ENCODE results near the gene CRISP2. TPM values are rescaled to one million over a fixed set of nuclear protein-coding genes. Genes with fewer than 3 reads are reported as not detected.

CRISP2 gene, protein sequence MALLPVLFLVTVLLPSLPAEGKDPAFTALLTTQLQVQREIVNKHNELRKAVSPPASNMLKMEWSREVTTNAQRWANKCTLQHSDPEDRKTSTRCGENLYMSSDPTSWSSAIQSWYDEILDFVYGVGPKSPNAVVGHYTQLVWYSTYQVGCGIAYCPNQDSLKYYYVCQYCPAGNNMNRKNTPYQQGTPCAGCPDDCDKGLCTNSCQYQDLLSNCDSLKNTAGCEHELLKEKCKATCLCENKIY
- total RNA-seq, result not detected

DNA sequence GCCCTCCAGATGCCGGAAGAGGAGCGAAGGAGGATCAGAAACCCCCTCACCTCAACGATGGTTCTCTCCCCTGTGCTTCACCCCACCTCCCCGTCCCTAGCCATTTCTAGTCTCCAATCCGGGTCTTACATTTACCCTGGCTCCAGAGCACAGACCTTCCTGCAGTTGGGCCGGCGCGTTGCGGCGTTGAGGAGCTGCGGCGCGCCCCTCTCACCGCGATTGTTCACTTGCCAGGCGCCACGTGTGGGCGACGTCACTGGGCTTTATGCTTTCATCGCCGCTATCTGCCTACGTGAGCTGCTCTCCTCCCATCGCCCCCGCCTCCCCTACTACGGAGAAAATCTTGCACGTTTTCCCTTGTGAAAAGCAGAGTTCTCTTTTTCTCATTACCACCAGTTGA, at the start of gene CRISP2:
Gene CRISP2, minus strand, starts transcription at position 198 of the 400 bp plus-strand sequence. CDS start 4,347 bp downstream, outside the sequence.
- peak within 1 kb of the TSS in 2 of 4 donors; percentile 4 to 22 for H3K4me3 ChIP-seq
- no peak for DNase-seq (ENCODE audit: extremely low spot score)
- intact Hi-C loops (cut with DNase I), result no loop called here
- 64% methylated on average over 25 of the region's 26 CpGs for WGBS
- H3K9me3 ChIP-seq, result peaks cover 0 to 2% (median 0%) of the 10 kb centered on the region in 4 donors
- TF ChIP-seq POLR2A (IDR thresholded peaks at IDR 0.05; ENCODE audit: low read depth) (no peak), POLR2AphosphoS5 (IDR thresholded peaks at IDR 0.05) (no peak), EP300 (IDR thresholded peaks at IDR 0.05) (no peak)
- TF ChIP-seq, protein P1, sequence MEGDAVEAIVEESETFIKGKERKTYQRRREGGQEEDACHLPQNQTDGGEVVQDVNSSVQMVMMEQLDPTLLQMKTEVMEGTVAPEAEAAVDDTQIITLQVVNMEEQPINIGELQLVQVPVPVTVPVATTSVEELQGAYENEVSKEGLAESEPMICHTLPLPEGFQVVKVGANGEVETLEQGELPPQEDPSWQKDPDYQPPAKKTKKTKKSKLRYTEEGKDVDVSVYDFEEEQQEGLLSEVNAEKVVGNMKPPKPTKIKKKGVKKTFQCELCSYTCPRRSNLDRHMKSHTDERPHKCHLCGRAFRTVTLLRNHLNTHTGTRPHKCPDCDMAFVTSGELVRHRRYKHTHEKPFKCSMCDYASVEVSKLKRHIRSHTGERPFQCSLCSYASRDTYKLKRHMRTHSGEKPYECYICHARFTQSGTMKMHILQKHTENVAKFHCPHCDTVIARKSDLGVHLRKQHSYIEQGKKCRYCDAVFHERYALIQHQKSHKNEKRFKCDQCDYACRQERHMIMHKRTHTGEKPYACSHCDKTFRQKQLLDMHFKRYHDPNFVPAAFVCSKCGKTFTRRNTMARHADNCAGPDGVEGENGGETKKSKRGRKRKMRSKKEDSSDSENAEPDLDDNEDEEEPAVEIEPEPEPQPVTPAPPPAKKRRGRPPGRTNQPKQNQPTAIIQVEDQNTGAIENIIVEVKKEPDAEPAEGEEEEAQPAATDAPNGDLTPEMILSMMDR (IDR thresholded peaks at IDR 0.05), result no peak
- no peaks in the 10 kb centered on the region for H3K4me1 ChIP-seq
- peaks cover 0 to 9% (median 0%) of the 10 kb centered on the region in 4 donors for H3K27me3 ChIP-seq
- H3K27ac ChIP-seq (replicated peaks in 1 of 4), result no peak within 1 kb of the TSS
- H3K36me3 ChIP-seq, result no peaks in the 10 kb centered on the region

DNA sequence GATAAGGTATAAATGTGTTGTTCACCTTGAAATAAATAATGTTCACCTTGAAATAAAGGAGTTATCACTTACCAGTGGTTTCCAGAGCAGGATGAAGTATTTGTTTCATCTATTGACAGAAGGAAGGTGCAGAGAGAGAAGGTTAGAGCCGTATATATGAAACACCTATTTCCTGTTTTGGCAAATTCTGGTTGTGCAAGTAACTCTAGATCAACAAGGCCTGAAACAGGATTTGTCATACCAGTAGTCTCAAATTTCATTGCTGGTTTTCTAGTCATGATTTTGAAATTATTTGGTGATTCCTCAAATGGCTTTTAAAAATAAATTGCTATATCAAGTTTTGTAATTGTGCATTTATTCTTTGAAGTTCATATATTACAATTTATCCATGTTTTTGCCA, 30.9 kb upstream of the CRISP2 start, which contains the start of gene CRISP3:
Gene CRISP3, minus strand, starts transcription at position 130 of the 400 bp plus-strand sequence. Its CDS starts 21 bp downstream, at position 109.
- no peaks in the 10 kb centered on the region for H3K4me1 ChIP-seq
- H3K27ac ChIP-seq (replicated peaks in 1 of 4), result no peak within 1 kb of the TSS
- H3K4me3 ChIP-seq, result no peak within 1 kb of the TSS
- no peaks in the 10 kb centered on the region for H3K36me3 ChIP-seq
- no peak for DNase-seq (ENCODE audit: extremely low spot score)
- no peaks in the 10 kb centered on the region for H3K27me3 ChIP-seq
- intact Hi-C loops (cut with DNase I), result no loop called here
- WGBS, result 42% methylated on average over 1 of the region's 1 CpG
- H3K9me3 ChIP-seq, result no peaks in the 10 kb centered on the region
- TF ChIP-seq EP300 (IDR thresholded peaks at IDR 0.05), result no peak
- no peak for TF ChIP-seq POLR2A (IDR thresholded peaks at IDR 0.05; ENCODE audit: low read depth)
- TF ChIP-seq POLR2AphosphoS5 (IDR thresholded peaks at IDR 0.05), result no peak
- TF ChIP-seq, protein P1 (IDR thresholded peaks at IDR 0.05), result no peak

DNA sequence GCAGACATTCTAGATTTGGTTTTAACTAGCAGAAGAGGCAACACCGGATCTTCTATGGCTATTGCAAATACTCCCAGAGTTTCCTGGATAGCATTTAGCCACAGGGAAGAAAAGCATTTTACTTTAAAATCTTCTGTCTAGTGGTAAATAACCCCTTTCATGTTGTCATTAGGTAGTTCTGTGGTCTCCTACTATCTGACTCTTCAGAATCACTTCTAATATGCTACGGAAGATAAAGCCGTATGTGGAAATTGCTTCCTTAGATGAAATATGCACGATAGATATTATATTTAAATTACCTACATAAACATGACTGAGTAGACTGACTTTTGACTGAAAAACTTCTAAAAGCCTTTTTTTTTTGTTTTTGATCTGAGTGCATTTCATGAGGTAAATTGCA, 30.1 kb upstream of the CRISP2 start:
- TF ChIP-seq POLR2AphosphoS5 (IDR thresholded peaks at IDR 0.05) (no peak), EP300 (IDR thresholded peaks at IDR 0.05) (no peak), POLR2A (IDR thresholded peaks at IDR 0.05; ENCODE audit: low read depth) (no peak)
- TF ChIP-seq, protein P1 (IDR thresholded peaks at IDR 0.05), result no peak
- no peaks in the 10 kb centered on the region for H3K4me1 ChIP-seq
- no peaks in the 10 kb centered on the region for H3K27me3 ChIP-seq
- no peaks in the 10 kb centered on the region for H3K9me3 ChIP-seq
- no peak for DNase-seq (ENCODE audit: extremely low spot score)
- 86% methylated on average over 4 of the region's 4 CpGs for WGBS
- H3K27ac ChIP-seq (replicated peaks in 1 of 4), result no peak overlapping the region
- no peaks in the 10 kb centered on the region for H3K36me3 ChIP-seq
- intact Hi-C loops (cut with DNase I), result no loop called here
- no peak overlapping the region for H3K4me3 ChIP-seq

DNA sequence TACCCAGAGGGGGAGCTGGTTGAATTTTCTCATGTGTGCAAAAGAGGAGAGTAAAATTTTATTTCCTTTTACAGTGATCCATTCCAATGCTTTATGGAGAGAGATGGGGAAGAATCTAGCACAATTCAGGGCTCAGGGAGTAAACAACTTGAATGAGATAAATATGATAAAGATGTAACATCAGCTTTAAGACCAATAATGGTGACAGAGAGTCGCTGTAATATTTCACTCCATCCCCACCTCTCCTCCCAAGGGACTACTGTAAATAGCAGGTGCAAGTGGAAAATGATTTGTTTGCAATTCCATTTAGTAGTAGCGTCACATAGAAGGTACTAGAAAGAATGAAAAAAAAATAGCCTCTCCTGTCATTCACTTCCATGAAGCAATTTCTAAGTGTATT, 26.1 kb upstream of the CRISP2 start:
- intact Hi-C loops (cut with DNase I), result no loop called here
- no peak for TF ChIP-seq POLR2A (IDR thresholded peaks at IDR 0.05; ENCODE audit: low read depth)
- no peak for TF ChIP-seq EP300 (IDR thresholded peaks at IDR 0.05)
- Histone ChIP-seq H3K27ac (replicated peaks in 1 of 4) (no peak overlapping the region), H3K9me3 (no peaks in the 10 kb centered on the region), H3K36me3 (no peaks in the 10 kb centered on the region), H3K4me1 (no peaks in the 10 kb centered on the region), H3K27me3 (no peaks in the 10 kb centered on the region), H3K4me3 (no peak overlapping the region)
- WGBS, result 65% methylated on average over 2 of the region's 2 CpGs
- no peak for DNase-seq (ENCODE audit: extremely low spot score)

DNA sequence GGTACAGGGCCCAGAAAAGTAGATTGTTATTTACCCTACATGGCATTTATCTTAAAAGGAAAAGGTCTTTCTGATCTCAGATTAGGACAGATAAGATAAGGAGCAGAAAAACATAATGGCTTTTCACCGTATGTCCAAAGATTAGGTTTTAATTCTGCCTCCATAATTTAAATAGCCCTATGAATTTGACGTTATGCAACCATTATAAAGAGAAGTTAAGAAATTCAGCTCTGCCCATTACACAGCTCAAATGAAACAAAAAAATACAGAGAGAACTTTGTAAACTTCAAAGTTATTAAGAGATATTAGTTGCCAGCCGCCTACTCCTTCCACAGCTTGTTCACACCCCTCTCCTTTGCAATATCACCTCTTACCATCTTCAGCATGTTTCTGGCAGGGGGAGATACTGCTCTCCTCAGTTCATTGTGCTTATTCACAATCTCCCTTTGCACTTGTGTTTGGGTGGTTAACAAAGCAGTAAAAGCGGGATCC, 22.7 kb upstream of the CRISP2 start:
- H3K4me1 ChIP-seq, result no peaks in the 10 kb centered on the region
- no peak overlapping the region for H3K4me3 ChIP-seq
- intact Hi-C loops (cut with DNase I), result no loop called here
- H3K9me3 ChIP-seq, result no peaks in the 10 kb centered on the region
- H3K27ac ChIP-seq (replicated peaks in 1 of 4), result no peak overlapping the region
- TF ChIP-seq POLR2A (IDR thresholded peaks at IDR 0.05; ENCODE audit: low read depth), result no peak
- no peak for TF ChIP-seq EP300 (IDR thresholded peaks at IDR 0.05)
- TF ChIP-seq, protein P1 (IDR thresholded peaks at IDR 0.05), result no peak
- no peak for TF ChIP-seq POLR2AphosphoS5 (IDR thresholded peaks at IDR 0.05)
- WGBS, result 72% methylated on average over 4 of the region's 4 CpGs
- H3K27me3 ChIP-seq, result no peaks in the 10 kb centered on the region
- H3K36me3 ChIP-seq, result no peaks in the 10 kb centered on the region
- DNase-seq (ENCODE audit: extremely low spot score), result no peak
